ENCODE data around the gene PRELP. TPM values are rescaled to one million over a fixed set of nuclear protein-coding genes. Genes with fewer than 3 reads are reported as not detected.
"Not testable (repeated sequence)": the region's sequence is repeated elsewhere in the genome, so short reads cannot be mapped to it uniquely, and the experiment has no call there.

Gene PRELP
- total and polyA plus RNA-seq, 11 donors: 3.6 to 61.9 (median 13.6) TPM

- DNase-seq (no peak), ATAC-seq (no peak)
- no peak overlapping the region for H3K4me3 ChIP-seq
- WGBS, 4 donors: 74 to 100% (median 77%) methylated on average over 1 to 5 of the region's 5 CpGs
- H3K4me1 ChIP-seq: peaks cover 4 to 43% (median 28%) of the 10 kb centered on the region in 12 donors
- intact Hi-C loops (cut with DNase I): no loop called here
- TF ChIP-seq CTCF (IDR thresholded peaks at IDR 0.05) (no peak), POLR2A (IDR thresholded peaks at IDR 0.05) (no peak)
- H3K9me3 ChIP-seq: no peaks in the 10 kb centered on the region
- H3K36me3 ChIP-seq: no peaks in the 10 kb centered on the region
- H3K27ac ChIP-seq: no peak overlapping the region
- H3K27me3 ChIP-seq: no peaks in the 10 kb centered on the region
These were observed 41.3 kb downstream of the PRELP start for GRCh38 chr1:203516906-203517305.

DNA sequence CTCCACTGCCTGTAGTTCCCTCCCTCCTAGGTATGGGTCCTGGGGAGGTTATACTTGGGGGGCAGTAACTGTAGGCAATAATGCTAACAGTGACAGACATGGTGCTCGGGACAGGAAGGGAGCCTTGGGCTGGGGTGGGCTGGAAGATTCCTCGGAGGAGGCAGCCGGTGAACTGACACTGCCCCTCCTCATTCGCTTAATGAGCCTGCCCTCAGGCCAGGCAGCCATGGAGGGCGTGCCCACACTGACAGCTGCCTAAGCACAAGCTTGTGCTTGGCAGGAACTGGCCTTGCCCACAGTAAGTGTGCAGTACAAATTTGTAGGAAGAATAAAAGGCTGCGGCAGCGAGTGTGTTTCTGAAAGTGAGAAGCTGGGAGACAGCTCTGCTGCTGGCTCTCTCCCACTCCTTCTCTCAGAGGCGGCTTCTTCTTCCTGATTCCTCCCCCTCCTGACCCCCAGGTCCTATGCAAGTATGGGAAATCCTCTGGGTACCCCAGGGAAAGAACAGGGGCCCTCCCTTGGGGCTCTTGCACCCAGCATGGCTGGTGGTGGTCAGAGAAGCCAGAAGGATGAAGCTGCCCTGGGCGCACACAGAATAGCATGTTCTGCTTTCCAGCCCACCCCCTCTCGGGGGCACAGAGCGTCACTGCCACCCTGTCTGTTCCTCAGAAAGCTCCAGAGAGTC is 42.0 kb downstream of the PRELP start:
- TF ChIP-seq CTCF (IDR thresholded peaks at IDR 0.05): no peak
- intact Hi-C loops (cut with DNase I): no loop called here
- DNase-seq (no peak), ATAC-seq (no peak)
- 86 to 96% (median 90%) methylated on average over 11 of the region's 11 CpGs for WGBS, 4 donors
- Histone ChIP-seq H3K4me1 (peaks cover under 1 to 43% (median 25%) of the 10 kb centered on the region in 12 donors), H3K36me3 (no peaks in the 10 kb centered on the region), H3K27me3 (no peaks in the 10 kb centered on the region), H3K27ac (no peak overlapping the region), H3K9me3 (no peaks in the 10 kb centered on the region), H3K4me3 (no peak overlapping the region)

DNA sequence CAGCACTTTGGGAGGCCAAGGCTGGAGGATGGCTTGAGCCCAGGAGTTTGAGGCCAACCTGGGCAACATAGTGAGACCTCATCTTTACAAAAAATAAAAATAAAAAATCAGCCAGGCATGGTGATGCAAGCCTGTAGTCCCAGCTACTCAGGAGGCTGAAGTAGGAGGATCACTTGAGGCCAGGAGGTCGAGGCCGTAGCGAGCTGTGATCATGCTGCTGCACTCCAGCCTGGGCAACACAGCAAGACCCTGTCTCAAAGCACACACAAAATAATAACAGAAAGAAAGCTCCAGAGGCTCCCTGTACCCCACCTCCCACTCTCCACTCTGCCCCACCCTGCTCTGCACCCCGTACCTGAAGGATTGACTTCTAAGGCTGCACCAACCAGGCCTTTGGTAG is 42.5 kb downstream of the PRELP start:
- WGBS, 4 donors: 84 to 99% (median 96%) methylated on average over 4 of the region's 4 CpGs
- H3K27ac ChIP-seq; H3K4me3 ChIP-seq; intact Hi-C loops (cut with DNase I); H3K36me3 ChIP-seq; DNase-seq; H3K9me3 ChIP-seq; ATAC-seq; H3K27me3 ChIP-seq: not testable (repeated sequence)
- H3K4me1 ChIP-seq: peaks cover 0 to 37% (median 19%) of the 10 kb centered on the region in 12 donors

DNA sequence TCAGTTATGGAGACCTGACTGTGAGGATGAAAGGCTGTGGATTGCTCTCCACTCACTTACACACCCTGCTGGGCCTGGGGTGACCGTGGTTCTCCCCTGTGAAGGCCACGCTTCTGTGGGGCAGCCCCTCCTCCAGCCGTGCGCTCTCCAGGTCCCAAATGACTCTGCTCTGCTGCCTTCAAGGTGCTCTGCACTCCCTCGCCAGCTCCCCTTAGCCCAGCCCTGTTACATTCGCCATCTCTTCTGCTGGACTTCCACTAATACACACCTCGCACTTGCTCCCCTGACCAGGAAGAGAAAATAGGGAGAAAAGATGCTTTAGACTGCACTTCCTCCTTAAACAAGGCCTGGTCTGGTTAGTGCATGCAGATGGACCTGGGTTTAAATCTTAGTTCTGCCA is 42.9 kb downstream of the PRELP start:
- H3K4me3 ChIP-seq: no peak overlapping the region
- 93 to 98% (median 94%) methylated on average over 7 of the region's 7 CpGs for WGBS, 4 donors
- H3K36me3 ChIP-seq: no peaks in the 10 kb centered on the region
- H3K9me3 ChIP-seq: no peaks in the 10 kb centered on the region
- DNase-seq (no peak), ATAC-seq (no peak)
- H3K27ac ChIP-seq: no peak overlapping the region
- H3K4me1 ChIP-seq: peaks cover 0 to 33% (median 15%) of the 10 kb centered on the region in 12 donors
- intact Hi-C loops (cut with DNase I): no loop called here
- H3K27me3 ChIP-seq: no peaks in the 10 kb centered on the region
- TF ChIP-seq CTCF (IDR thresholded peaks at IDR 0.05): no peak
- no peak for TF ChIP-seq POLR2A (IDR thresholded peaks at IDR 0.05)
